Esophagus squamous epithelium (tissue), 4 donors: ENCODE data around the gene LRRC8E.

Experiments used
- CTCF ChIP-seq, 6 experiments: fragments of 450-650 bp in 4 of 6; fragments of 200-600 bp in 2 of 6; sonication (generic) in 2 of 6; IDR thresholded peaks; one replicate each; pipeline ENCODE4 v1.5.1; 2016 to 2019; ENCODE audit warnings: antibody characterized with exemption in 6 of 6, mild to moderate bottlenecking in 4 of 6, moderate library complexity in 4 of 6
- POLR2A ChIP-seq, 4 donors: fragments of 450-650 bp; IDR thresholded peaks; one replicate each; pipeline ENCODE4 v1.6.1; 2017; ENCODE audit warnings: antibody characterized with exemption in 4 of 4, mild to moderate bottlenecking in 4 of 4, moderate library complexity in 3 of 4

GRCh38 chr19:7873304-7874075 is 14.8 kb upstream of the LRRC8E start:
- TF ChIP-seq POLR2A (IDR thresholded peaks at IDR 0.05) (no peak), CTCF (IDR thresholded peaks at IDR 0.05) (no peak)
